Activated T-cell treated with anti-CD3 and anti-CD28 coated beads for 48 hours (primary cell): ENCODE data around the gene GARIN3.

Experiments used
- DNase-seq: peaks from one replicate; pipeline ENCODE4 v3.0.0-alpha.2; 2020; ENCODE audit warnings: low read depth

GARIN3 gene

DNA sequence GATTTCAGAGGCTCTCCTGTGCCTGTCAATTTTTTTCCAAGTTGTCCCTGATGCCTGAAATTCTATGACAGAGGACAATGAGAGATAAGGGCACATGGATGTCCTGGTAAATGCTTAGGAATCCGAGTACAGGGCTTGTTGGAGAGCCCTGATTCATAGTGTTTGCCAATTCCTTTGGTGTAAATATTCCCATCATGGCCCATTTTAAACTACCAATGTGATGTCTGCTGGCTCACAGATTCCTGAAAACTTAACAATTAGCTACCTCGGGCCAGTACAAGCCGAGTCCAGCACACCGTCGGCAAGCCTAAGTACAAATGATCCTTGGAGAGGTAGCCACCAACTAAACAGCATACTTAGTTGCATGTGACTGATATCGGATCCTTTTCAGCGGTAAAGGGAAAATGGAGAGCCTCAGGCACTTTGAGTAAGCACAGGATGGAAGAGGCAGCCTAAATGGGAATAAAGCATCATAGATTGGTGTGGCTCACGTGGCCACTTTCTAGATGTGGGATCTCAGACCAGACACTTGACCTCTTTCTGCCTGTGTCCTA is 18.1 kb upstream of the GARIN3 start:
- no peak for DNase-seq

DNA sequence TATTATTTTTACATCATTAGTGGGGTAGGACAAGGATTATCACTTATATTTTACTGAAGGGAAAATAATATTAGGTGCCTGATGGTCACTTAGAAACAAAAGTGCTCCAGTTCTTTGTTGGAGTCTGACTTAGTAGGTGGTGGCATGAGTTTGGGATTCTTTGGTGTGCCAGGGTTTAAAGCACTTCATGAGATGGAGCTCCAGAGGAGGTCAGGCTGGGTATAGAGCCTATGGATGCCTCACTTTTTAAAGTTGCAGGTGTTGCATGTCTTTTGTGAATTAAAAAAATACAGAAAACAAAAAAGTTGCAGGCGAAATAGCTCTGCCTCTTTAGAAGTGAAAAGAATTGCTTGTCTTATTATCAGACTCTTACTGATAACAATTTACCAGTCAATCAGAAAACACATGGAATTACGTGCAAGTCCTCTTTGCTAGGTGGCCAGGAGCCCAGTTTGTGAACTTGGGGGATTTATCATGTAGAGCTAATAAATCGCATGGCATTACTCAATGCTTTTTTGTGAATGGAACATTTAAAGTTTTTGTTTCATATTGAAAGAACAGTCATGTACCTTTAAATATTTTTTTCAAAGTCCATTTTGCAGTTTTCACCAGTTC is 16.2 kb upstream of the GARIN3 start:
- DNase-seq: no peak

DNA sequence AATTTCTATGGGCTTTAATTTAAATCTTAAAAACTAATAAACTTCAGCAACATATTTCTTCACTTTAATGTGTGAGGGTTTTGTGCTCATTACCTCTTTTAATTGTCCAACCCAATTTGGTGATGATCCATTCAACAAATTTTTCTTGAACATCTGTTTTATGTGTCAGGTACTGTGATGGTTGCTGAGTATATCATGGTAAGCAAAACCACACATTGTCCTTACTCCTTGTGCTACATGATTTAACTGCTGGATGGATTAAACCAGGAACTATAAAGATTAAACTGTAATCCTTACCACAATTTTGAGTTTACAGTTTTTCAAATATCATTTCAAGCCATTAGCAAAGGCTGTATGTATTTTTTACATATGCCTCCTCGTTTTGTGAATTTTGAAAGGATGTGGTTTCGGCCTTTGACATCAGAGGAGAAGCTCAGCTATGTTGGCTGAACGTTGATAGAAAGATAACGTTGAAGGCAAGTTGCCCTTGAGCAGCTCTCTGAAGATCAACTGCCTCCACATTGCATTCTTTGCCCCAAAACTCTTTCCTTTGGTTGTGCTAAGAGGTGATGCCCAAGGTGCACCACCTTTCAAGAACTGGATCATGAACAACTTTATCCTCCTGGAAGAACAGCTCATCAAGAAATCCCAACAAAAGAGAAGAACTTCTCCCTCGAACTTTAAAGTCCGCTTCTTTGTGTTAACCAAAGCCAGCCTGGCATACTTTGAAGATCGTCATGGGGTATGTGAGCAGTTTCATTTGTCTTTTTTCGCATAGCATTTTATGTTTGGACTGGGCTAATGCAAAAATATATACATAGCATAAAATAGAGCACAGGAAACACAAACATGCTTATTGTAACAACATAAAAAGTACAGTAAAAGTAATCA is 14.6 kb upstream of the GARIN3 start, which contains the start of gene ITK:
ITK (plus strand) TSS at position 467 of the 891 bp plus-strand sequence; CDS start at position 605, 138 bp downstream.
- DNase-seq: no peak

DNA sequence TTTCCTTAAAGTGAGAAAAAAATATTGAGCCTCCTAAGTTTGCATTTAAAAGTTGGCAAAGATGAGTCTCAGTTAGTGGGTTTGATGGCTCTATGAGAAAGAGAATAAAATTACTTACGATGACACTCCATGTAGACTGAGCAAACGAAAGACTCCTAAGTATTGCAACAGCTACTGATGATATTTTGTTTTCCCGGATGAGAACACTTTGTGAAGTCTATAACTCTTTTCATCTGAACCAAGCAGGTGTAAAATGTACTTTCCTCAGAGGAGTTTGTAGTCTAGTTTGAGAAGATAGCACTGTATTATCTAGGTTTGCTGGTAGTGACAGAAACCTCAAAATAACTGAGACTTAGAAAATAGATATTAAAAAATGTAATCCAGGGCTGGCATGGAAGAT is 12.9 kb upstream of the GARIN3 start:
- DNase-seq: no peak

DNA sequence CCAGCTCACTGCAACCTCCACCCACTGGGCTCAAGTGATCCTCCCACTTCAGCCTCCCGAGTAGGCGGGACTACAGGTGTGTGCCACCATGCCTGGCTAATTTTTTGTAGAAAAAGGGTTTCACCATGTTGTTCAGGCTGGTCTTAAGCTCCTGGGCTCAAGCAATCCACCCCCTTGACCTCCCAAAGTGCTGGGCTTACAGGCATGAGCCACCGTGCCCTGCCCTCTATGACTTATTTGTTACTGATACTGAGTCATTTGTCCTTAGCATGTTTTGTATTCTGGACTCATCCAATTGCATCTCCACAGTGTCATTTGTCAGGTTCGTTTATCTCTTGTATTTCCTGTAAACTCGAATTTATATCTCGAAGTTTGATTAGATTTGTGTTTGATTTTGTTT is 11.9 kb upstream of the GARIN3 start:
- no peak for DNase-seq

DNA sequence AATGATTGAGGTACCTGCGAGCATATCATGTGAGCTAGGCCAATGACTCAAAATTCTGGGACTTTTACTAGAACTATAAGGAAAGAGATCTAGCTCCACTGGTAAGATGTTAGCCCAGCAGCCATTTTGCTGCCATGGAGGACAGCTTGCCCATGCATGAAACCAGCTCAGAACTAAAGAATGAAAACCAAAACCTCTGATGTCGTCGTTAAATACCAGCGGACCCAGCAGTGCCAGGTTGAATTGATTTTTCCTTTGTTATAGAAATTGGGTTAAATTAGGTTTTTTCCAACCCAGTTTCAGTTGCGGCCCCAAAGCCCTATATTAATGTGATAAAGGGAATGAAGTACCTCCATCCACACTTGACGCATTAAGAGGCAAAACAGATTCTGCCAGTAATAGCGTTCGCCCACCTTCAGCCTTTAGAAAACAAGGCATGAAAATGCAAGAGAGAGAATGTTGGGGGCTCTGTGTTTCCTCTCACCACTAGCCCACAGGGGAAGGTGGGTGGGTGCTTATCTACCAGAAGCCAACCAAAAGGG is 9.1 kb upstream of the GARIN3 start:
- DNase-seq: no peak

DNA sequence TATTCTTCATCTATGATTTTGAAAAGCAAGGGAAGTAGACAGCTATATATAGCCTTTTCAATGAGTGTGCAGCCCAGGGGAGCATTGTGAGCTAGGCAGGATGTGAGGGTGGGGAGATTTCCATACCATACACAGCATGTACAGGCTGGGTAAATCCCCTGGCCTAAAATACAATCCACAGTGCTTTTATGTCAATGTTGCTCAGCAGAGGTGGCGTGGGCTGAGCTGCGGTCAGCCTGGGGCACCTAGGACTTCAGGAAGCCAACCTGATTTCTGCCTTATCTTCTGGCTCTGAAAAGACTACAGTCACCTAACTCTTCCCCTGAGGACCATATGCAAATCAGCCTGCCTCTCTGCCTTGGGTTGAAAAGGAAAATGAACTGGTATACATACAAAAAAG is 6.3 kb upstream of the GARIN3 start:
- peak; percentile 86 for DNase-seq

DNA sequence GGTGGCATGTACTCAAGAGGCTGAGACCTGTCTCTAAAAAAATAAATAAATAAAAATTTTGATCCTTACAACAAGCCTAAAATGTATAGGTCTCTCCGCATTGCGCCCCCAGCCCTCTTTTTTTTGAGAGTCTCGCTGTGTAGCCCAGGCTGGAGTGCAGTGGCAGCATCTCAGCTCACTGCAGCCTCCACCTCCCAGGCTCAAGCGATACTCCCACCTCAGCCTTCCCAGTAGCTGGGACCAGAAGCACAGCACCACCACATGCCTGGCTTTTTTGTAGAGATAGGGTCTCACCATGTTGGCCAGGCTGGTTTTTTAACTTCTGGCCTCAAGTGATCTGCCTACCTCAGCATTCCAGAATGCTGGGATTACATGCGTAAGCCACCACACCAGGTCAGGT is 2.2 kb upstream of the GARIN3 start:
- no peak for DNase-seq

DNA sequence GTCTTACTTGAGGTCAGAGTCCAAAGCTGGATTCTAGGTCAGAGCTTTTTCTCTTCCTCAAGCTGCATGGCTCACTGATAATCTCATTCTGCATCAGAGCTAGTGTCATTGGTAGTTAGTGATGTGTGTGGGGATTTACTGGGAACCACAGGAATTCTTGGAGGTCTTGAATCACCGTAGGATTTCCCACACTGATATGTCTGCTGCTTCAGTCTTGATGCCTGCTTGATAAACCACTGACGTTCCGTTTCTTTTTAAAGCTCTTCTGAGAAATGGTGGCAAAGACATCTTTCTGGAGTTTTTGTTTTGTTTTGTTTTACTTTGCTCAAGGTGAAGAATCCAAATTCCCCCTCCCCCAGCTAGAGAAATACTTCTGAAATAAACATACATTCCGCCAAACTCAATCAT is 1.2 kb upstream of the GARIN3 start:
- DNase-seq: no peak

DNA sequence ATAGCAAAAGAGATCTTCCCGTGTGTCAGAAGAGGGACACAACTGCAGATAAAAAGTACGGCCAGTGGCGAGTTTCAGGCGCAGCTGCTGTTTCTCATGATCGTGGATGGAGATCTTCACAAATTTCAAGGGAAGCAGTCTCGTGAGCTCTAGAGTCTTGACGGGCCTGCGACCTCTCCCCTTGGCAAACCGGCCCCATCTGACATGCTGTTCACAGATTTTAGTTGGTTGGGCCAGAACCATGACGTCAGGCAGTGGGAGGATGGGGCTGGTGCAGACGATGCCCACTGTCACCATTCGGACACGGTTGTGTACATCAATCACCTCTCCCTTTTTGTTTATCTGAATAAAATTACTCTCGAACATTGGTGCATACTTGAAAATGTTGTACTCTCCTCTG is 396 bp downstream of the GARIN3 start:
- DNase-seq: no peak

DNA sequence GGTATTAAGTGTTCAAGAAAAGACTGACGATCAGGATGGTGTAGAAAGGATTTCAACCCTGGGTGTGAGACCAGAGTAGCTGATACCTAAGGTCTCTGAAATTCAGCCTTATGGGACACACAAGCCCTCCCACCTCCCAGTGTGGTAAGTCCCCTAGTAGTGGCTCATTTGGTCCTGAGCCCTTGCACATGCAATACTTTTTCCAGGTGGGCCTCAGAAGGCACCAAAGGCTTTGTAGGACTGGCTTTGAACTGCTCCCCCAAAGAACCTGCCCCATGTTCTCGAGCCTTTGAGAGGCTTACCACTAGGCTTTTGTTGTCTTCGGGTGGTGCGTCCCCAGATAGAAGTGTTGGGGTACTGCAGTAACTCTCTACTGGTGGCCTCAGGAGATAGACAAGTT is 803 bp downstream of the GARIN3 start:
- DNase-seq: no peak

DNA sequence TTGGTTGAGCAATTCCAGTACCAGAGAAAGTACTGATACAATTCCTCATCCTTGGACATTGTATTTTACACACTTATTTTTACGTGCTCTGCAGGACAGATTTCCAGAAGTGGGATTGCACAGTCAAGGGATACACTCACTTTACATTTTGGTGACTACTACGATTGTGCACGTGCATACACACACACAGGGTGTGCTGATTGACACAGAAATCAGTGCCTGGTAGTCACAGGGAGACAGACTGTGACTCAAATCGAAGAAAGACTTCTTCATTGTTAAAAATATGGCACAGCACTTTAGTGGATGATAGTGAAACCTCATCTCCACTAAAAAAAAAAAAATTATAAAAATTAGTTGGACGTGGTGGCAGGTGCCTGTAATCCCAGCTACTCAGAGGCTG is 1.5 kb downstream of the GARIN3 start:
- DNase-seq: no peak

DNA sequence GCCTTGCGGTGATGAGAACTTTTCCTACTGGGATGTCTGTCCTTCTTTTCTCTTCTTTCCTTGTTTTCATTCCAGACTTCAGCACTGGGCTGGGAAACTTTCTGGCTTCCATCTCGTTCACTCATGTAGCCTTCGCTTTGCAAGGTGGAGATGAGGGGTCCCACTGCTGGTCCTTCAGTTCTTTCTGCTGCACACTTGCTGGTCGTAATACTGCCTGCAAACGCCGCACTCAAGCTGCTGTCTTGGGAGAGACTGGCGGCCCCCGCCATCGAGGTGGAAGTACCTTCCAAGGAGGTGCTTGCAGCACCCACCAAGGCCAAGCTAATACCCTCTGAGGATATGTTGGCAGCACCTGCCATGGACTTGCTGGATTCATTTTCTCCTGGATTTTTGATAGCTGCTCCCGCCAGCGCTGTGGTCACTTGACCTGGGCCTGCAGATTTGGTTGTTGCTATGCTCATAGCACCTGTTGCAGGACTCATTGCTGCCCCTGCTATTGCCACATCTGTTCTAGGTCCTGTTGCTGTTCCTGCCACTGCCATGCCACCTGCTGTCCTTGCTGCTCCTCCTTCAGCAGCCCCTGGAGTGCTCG is 3.0 kb downstream of the GARIN3 start:
- no peak for DNase-seq

DNA sequence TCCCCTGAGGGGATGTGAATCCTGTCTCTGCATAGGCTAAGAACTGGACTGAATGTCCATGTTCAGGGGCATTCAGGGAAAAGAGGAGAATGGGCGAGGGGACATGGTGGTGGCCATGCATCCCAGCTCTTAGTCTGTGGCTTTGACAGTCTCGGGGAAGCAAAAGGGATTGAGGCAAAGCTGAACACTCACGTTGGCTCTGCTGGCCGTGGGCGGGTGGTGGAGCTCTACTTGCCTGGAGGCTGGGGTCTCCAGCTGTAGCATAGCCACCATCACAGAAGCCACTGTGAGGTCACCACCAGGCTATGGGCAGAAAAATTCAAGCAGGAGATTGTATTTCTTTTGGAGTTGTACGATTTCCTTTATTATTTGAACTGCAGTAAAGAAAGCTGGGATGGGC is 4.1 kb downstream of the GARIN3 start:
- DNase-seq: no peak

DNA sequence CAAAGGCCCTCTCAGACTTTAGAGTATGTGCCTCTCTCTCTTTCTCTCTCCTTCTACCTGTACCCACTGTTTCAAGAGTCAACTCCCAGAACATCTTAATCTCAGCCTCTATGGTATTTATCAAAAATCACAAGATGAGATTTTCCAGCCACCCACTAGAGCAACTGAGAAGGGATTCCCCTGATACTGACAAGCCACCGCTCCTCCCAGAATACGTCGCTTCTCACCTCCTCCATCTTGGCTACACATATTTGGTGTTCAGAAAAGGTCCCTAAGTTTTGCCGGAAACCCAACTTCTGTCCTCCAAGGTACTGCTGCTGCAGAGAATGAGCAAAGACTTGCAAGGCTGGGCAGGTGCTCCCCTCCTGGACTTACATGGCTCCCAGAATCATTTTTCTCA is 6.1 kb downstream of the GARIN3 start:
- DNase-seq: no peak

DNA sequence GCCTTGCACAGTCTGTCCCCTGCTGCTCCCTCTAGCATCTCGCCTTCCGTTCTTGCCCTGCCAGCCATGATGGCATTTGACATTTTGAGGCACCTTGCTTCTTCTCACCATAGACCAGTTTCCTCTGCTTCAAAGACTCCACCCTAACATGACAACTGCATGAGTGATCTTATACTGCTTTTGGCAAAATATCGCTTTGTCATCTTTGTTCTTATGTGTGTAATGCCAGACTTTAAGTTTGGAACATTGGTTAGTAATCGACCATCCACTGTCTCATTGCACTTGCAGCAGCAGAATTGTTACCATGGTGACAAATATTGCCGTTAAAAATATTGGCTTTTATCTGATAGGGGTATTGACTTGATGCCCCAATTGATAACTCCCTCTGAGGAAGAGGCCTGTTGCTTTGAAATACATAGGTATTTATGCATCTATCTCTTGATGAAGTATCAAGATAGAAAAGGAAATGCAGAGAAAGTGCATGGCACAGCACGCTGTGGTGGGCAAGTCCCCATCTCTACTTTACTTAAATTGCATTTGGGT is 6.8 kb downstream of the GARIN3 start:
- no peak for DNase-seq

DNA sequence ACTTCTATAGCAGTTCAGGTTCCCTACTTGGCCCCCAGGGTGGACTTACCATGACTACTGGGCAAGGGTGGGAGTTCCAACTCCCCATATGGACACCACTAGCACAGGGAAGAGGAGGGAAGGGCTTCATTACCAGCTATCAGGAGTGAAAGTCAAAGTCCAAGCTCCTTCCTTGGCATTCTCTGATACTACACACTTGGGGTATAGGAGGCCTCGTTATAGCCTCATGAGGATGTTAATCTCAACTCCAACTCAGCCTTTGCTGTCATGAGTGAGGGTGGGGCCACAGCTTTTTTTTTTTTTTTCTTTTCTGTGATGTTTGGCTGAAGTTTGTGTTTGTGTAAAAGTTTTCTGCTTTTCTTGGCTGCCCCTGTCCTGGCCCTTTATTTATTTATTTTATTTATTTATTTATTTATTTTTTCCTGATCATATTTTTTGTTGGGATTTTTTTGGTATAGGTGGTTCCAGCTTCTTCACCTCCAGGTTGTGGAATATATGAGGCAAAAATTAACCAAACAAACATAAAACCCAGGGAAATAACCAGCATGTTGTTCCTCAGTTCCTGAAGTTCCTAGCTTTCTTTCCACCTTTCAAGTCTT is 8.7 kb downstream of the GARIN3 start:
- no peak for DNase-seq

DNA sequence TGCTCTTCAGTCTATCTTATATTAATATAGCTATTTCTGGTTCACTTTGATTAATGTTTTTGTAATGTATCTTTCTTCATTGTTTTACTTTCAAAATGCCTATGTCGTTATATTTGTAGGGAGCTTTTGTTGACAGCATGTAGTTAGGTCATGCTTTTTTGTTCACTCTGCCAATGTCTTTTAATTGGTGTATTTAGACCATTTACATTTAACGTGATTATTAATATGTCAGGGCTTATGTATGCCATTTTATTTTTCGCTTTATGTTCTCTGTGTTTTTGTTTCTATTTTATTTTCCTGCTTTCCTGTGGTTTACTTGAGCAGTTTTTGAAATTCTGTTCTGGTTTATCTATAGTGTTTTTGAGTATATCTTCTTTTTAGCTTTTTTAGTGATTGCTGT is 10.8 kb downstream of the GARIN3 start:
- no peak for DNase-seq

DNA sequence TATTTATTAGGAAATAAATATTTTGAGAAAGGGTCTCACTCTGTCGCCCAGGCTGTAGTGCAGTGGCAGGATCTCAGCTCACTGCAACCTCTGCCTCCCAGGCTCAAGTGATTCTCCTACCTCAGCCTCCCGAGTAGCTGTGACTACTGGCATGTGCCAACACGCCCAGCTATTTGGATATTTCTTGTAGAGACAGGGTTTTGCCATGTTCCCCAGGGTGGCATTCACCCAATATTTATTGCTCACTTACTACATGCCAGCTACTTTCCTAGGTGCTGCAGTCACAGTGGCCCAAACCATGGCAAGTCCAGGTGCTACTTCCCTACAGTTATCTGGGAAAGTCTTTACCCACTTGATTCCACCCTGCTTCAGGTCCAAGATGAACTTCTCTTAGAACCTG is 15.1 kb downstream of the GARIN3 start:
- no peak for DNase-seq

DNA sequence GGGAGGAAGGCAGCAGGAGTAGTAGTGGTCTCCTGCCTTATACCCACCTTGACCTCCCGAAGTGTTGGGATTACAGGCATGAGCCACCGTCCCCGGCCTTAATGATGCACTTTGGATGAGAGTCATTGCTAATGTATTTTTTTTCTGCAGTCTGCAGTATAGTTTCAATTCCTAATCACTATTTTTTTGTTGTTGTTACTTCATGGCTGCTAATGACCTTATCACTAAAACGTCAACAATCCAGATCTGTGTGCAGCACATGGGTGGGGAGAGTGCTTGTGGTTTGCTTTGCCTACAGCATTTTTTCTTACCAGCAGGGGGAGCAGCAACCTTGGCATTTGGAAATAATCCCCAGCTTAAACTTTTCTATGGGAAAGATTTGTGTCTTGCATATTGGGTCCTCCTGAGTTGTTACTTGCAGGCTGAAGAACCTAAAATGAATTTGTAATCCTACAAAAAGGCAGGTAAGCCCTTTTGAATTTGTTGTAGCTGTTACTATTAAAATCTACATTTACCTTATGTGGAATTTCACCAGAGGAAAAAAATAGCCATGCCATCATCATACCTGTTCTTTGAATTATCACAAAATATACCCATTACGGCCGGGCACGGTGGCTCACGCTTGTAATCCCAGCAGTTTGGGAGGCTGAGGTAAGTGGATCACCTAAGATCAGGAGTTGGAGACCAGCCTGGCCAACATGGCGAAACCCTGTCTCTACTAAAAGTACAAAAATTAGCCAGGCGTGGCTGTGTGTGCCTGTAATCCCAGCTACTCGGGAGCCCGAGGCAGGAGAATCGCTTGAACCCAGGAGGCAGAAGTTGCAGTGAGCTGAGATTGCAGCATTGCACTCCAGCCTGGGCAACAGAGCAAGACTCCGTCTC is 17.1 kb downstream of the GARIN3 start:
- peak; percentile 71 for DNase-seq
